ENCODE data around the gene ZNF678. TPM values are rescaled to one million over a fixed set of nuclear protein-coding genes. Genes with fewer than 3 reads are reported as not detected.
A peak's percentile ranks its signal among the peaks of the same experiment; 100 is the strongest.
"Not testable (repeated sequence)": the region's sequence is repeated elsewhere in the genome, so short reads cannot be mapped to it uniquely, and the experiment has no call there.

The ZNF678 gene
- total and polyA plus RNA-seq, 7 experiments from 2014 or later: 3.2 to 8.3 (median 7.1) TPM

DNA sequence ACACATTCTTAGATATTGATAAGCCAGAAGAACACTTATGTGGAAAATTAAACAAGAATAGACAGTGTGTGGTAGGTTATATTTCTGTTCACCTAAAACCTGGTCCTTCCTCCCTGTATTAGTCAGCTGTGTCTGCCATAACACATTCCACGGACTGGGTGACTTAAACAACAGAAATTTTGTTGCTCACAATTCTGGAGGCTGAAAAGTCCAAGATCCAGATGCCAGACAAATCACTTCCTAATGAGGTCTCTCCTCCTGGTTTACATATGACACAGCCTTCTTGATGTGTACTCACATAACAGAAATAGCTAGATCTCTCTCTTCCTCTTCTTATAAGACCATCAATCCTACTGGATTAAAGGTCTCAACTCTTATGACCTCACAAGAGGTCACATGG is 146.1 kb downstream of the ZNF678 start:
- H3K27ac Mint-ChIP-seq: no peak overlapping the region
- no peaks in the 10 kb centered on the region for H3K27me3 ChIP-seq (ENCODE audit: control insufficient read depth in 2 of 2, insufficient read depth in 2 of 2, low read length in 2 of 2)
- intact Hi-C loops (cut with micrococcal nuclease): no loop called here
- peaks cover 4 to 12% (median 8%) of the 10 kb centered on the region in 7 donors for H3K4me1 Mint-ChIP-seq
- peaks cover 9 to 59% (median 25%) of the 10 kb centered on the region in 11 donors for H3K9me3 Mint-ChIP-seq
- H3K4me1 ChIP-seq (ENCODE audit: control insufficient read depth in 2 of 2, insufficient read depth in 2 of 2, low read length in 2 of 2): peaks cover 0 to 7% of the 10 kb centered on the region in 2 donors
- peaks cover 0 to 13% (median 0%) of the 10 kb centered on the region in 5 donors for H3K27me3 Mint-ChIP-seq
- no peaks in the 10 kb centered on the region for H3K36me3 ChIP-seq (ENCODE audit: control insufficient read depth in 2 of 3, insufficient read depth in 3 of 3, low read length in 3 of 3)
- H3K4me3 ChIP-seq (ENCODE audit: low read length): no peak overlapping the region
- ChIA-PET CTCF (no interaction called here), POLR2A (no interaction called here)
- H3K4me3 Mint-ChIP-seq: no peak overlapping the region
- no peak for ATAC-seq
- peaks cover 0 to 9% (median 0%) of the 10 kb centered on the region in 3 experiments for H3K9me3 ChIP-seq (ENCODE audit: control insufficient read depth in 2 of 3, low read length in 3 of 3)
- H3K27ac ChIP-seq (ENCODE audit: low read depth, low read length): no peak overlapping the region
- H3K36me3 Mint-ChIP-seq: peaks cover 0 to 20% (median 6%) of the 10 kb centered on the region in 5 donors
- no peak for DNase-seq

DNA sequence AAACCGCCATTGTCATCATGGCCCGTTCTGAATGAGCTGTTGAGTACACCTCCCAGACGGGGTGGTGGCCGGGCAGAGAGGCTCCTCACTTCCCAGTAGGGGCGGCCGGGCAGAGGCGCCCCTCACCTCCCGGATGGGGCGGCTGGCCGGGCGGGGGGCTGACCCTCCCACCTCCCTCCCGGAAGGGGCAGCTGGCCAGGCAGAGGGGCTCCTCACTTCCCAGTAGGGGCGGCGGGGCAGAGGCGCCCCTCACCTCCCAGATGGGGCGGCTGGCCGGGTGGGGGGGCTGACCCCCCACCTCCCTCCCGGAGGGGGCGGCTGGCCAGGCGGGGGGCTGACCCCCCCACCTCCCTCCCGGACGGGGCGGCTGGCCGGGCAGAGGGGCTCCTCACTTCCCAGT is 147.1 kb downstream of the ZNF678 start:
- H3K27me3 ChIP-seq (ENCODE audit: control insufficient read depth in 2 of 2, insufficient read depth in 2 of 2, low read length in 2 of 2); POLR2A ChIA-PET; ATAC-seq; H3K27ac Mint-ChIP-seq; H3K36me3 ChIP-seq (ENCODE audit: control insufficient read depth in 2 of 3, insufficient read depth in 3 of 3, low read length in 3 of 3); H3K27ac ChIP-seq (ENCODE audit: low read depth, low read length); CTCF ChIA-PET; H3K4me1 ChIP-seq (ENCODE audit: control insufficient read depth in 2 of 2, insufficient read depth in 2 of 2, low read length in 2 of 2); DNase-seq; H3K4me3 Mint-ChIP-seq; intact Hi-C loops (cut with micrococcal nuclease); H3K4me3 ChIP-seq (ENCODE audit: low read length): not testable (repeated sequence)
- H3K9me3 ChIP-seq (ENCODE audit: control insufficient read depth in 2 of 3, low read length in 3 of 3): peaks cover 0 to 13% (median 0%) of the 10 kb centered on the region in 3 experiments
- Mint-ChIP-seq H3K9me3 (peaks cover 13 to 68% (median 23%) of the 10 kb centered on the region in 11 donors), H3K36me3 (peaks cover 0 to 30% (median 10%) of the 10 kb centered on the region in 5 donors), H3K4me1 (peaks cover 4 to 12% (median 8%) of the 10 kb centered on the region in 7 donors), H3K27me3 (peaks cover 0 to 16% (median 0%) of the 10 kb centered on the region in 5 donors)

GRCh38 chr1:227712648-227713047 is 149.3 kb downstream of the ZNF678 start:
- CTCF ChIA-PET: no interaction called here
- H3K9me3 Mint-ChIP-seq: peaks cover 12 to 80% (median 35%) of the 10 kb centered on the region in 11 donors
- Histone ChIP-seq H3K4me1 (ENCODE audit: control insufficient read depth in 2 of 2, insufficient read depth in 2 of 2, low read length in 2 of 2) (peaks cover 0 to 7% of the 10 kb centered on the region in 2 donors), H3K27me3 (ENCODE audit: control insufficient read depth in 2 of 2, insufficient read depth in 2 of 2, low read length in 2 of 2) (no peaks in the 10 kb centered on the region), H3K36me3 (ENCODE audit: control insufficient read depth in 2 of 3, insufficient read depth in 3 of 3, low read length in 3 of 3) (no peaks in the 10 kb centered on the region), H3K27ac (ENCODE audit: low read depth, low read length) (no peak overlapping the region), H3K4me3 (ENCODE audit: low read length) (no peak overlapping the region), H3K9me3 (ENCODE audit: control insufficient read depth in 2 of 3, low read length in 3 of 3) (peaks cover 0 to 13% (median 0%) of the 10 kb centered on the region in 3 experiments)
- H3K4me3 Mint-ChIP-seq: no peak overlapping the region
- peaks cover 4 to 10% (median 6%) of the 10 kb centered on the region in 7 donors for H3K4me1 Mint-ChIP-seq
- POLR2A ChIA-PET: no interaction called here
- peaks cover 0 to 18% (median 0%) of the 10 kb centered on the region in 5 donors for H3K27me3 Mint-ChIP-seq
- DNase-seq: no peak
- no peak for ATAC-seq
- H3K27ac Mint-ChIP-seq: no peak overlapping the region
- peaks cover 0 to 41% (median 10%) of the 10 kb centered on the region in 5 donors for H3K36me3 Mint-ChIP-seq
- intact Hi-C loops (cut with micrococcal nuclease): no loop called here

DNA sequence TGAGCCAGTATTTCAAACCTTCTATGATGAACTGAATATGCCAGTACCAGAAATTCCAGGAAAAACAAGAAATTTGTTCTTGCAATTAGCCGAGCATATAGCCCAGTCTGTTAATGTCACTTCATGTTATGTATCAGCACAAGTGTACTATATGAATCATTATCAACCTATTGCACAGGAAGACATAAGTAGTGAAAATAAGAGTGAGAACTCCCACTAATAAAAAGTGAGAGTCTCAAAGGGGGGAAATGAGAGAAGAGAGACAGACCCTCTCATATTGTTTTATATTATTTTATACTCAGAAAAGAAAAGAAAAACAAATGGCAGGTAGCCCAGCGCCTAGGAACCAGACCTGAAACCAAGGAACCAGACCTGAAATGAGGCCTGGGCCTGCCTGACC is 155.6 kb downstream of the ZNF678 start:
- Mint-ChIP-seq H3K4me1 (no peaks in the 10 kb centered on the region), H3K27me3 (peaks cover 0 to 19% (median 0%) of the 10 kb centered on the region in 5 donors), H3K9me3 (peaks cover 14 to 97% (median 65%) of the 10 kb centered on the region in 11 donors), H3K4me3 (no peak overlapping the region), H3K36me3 (peaks cover 3 to 61% (median 12%) of the 10 kb centered on the region in 5 donors), H3K27ac (no peak overlapping the region)
- Histone ChIP-seq H3K4me3 (ENCODE audit: low read length) (no peak overlapping the region), H3K9me3 (ENCODE audit: control insufficient read depth in 2 of 3, low read length in 3 of 3) (peaks cover 0 to 32% (median 0%) of the 10 kb centered on the region in 3 experiments), H3K4me1 (ENCODE audit: control insufficient read depth in 2 of 2, insufficient read depth in 2 of 2, low read length in 2 of 2) (no peaks in the 10 kb centered on the region), H3K27me3 (ENCODE audit: control insufficient read depth in 2 of 2, insufficient read depth in 2 of 2, low read length in 2 of 2) (no peaks in the 10 kb centered on the region), H3K27ac (ENCODE audit: low read depth, low read length) (no peak overlapping the region), H3K36me3 (ENCODE audit: control insufficient read depth in 2 of 3, insufficient read depth in 3 of 3, low read length in 3 of 3) (no peaks in the 10 kb centered on the region)
- intact Hi-C loops (cut with micrococcal nuclease): no loop called here
- POLR2A ChIA-PET: no interaction called here
- CTCF ChIA-PET: no interaction called here
- ATAC-seq (no peak), DNase-seq (no peak)

GRCh38 chr1:227723474-227723873 is 160.1 kb downstream of the ZNF678 start:
- H3K27me3 ChIP-seq (ENCODE audit: control insufficient read depth in 2 of 2, insufficient read depth in 2 of 2, low read length in 2 of 2): no peaks in the 10 kb centered on the region
- H3K4me1 Mint-ChIP-seq: peaks cover under 1 to 6% (median 5%) of the 10 kb centered on the region in 7 donors
- H3K36me3 ChIP-seq (ENCODE audit: control insufficient read depth in 2 of 3, insufficient read depth in 3 of 3, low read length in 3 of 3): no peaks in the 10 kb centered on the region
- H3K9me3 ChIP-seq (ENCODE audit: control insufficient read depth in 2 of 3, low read length in 3 of 3): peaks cover 0 to 26% (median 0%) of the 10 kb centered on the region in 3 experiments
- DNase-seq (no peak), ATAC-seq (no peak)
- H3K4me3 ChIP-seq (ENCODE audit: low read length): no peak overlapping the region
- peaks cover 0 to 19% (median 8%) of the 10 kb centered on the region in 5 donors for H3K27me3 Mint-ChIP-seq
- no peak overlapping the region for H3K4me3 Mint-ChIP-seq
- peaks cover 0 to 3% of the 10 kb centered on the region in 2 donors for H3K4me1 ChIP-seq (ENCODE audit: control insufficient read depth in 2 of 2, insufficient read depth in 2 of 2, low read length in 2 of 2)
- intact Hi-C loops (cut with micrococcal nuclease): no loop called here
- ChIA-PET CTCF (no interaction called here), POLR2A (no interaction called here)
- peaks cover 5 to 62% (median 46%) of the 10 kb centered on the region in 11 donors for H3K9me3 Mint-ChIP-seq
- H3K27ac Mint-ChIP-seq: peak overlapping the region in 1 of 9 donors; percentile 48
- no peak overlapping the region for H3K27ac ChIP-seq (ENCODE audit: low read depth, low read length)
- peaks cover 3 to 35% (median 9%) of the 10 kb centered on the region in 5 donors for H3K36me3 Mint-ChIP-seq

- Mint-ChIP-seq H3K9me3 (peaks cover 5 to 46% (median 34%) of the 10 kb centered on the region in 11 donors), H3K4me1 (peaks cover 6 to 20% (median 16%) of the 10 kb centered on the region in 7 donors), H3K27me3 (peaks cover 0 to 19% (median 8%) of the 10 kb centered on the region in 5 donors), H3K27ac (no peak overlapping the region), H3K36me3 (peaks cover 3 to 24% (median 5%) of the 10 kb centered on the region in 5 donors), H3K4me3 (no peak overlapping the region)
- Histone ChIP-seq H3K27me3 (ENCODE audit: control insufficient read depth in 2 of 2, insufficient read depth in 2 of 2, low read length in 2 of 2) (no peaks in the 10 kb centered on the region), H3K27ac (ENCODE audit: low read depth, low read length) (no peak overlapping the region), H3K36me3 (ENCODE audit: control insufficient read depth in 2 of 3, insufficient read depth in 3 of 3, low read length in 3 of 3) (no peaks in the 10 kb centered on the region), H3K4me1 (ENCODE audit: control insufficient read depth in 2 of 2, insufficient read depth in 2 of 2, low read length in 2 of 2) (peaks cover 0 to 10% of the 10 kb centered on the region in 2 donors), H3K9me3 (ENCODE audit: control insufficient read depth in 2 of 3, low read length in 3 of 3) (peaks cover 0 to 12% (median 0%) of the 10 kb centered on the region in 3 experiments), H3K4me3 (ENCODE audit: low read length) (no peak overlapping the region)
- no peak for ATAC-seq
- no peak for DNase-seq
- POLR2A ChIA-PET: no interaction called here
- CTCF ChIA-PET: no interaction called here
- intact Hi-C loops (cut with micrococcal nuclease): loop anchor here (5.0 kb wide), 2 partner anchors 163 to 682 kb away; partner anchors contain the start of genes TRIM11 (in 1 of the 2) and ZNF678 (in 1 of the 2)
Observed at GRCh38 chr1:227725046-227725445, 161.7 kb downstream of the ZNF678 start.
